SIG-M5 (cell line): ENCODE data around the gene ELOF1.
"Not testable (repeated sequence)": the region's sequence is repeated elsewhere in the genome, so short reads cannot be mapped to it uniquely, and the experiment has no call there.

Source experiments
- DNase-seq: peaks from one replicate; lab custom pipeline; 2025; lab: John Stamatoyannopoulos, UW

The ELOF1 gene

DNA sequence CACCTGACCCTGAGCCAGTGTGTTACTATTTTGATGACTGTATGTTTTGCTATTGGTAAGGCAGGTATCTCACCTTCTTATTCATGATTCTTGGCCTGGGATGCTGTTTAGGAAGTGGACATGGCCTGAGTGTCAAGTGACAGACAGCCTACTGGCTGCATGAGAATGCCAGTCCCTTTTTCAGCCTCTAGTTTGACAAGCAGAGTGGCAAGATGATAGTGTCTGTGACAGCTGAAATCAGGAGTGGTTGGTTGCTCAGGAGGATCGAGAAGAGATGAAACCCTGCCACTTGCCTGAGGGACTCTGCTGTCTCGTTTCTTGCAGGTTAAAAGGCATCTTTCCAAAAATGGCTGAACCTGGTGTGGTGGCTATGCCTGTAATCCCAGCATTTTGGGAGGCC, 7.1 kb upstream of the ELOF1 start:
- no peak for DNase-seq

GRCh38 chr19:11565649-11565980, 6.6 kb upstream of the ELOF1 start:
- DNase-seq: not testable (repeated sequence)

DNA sequence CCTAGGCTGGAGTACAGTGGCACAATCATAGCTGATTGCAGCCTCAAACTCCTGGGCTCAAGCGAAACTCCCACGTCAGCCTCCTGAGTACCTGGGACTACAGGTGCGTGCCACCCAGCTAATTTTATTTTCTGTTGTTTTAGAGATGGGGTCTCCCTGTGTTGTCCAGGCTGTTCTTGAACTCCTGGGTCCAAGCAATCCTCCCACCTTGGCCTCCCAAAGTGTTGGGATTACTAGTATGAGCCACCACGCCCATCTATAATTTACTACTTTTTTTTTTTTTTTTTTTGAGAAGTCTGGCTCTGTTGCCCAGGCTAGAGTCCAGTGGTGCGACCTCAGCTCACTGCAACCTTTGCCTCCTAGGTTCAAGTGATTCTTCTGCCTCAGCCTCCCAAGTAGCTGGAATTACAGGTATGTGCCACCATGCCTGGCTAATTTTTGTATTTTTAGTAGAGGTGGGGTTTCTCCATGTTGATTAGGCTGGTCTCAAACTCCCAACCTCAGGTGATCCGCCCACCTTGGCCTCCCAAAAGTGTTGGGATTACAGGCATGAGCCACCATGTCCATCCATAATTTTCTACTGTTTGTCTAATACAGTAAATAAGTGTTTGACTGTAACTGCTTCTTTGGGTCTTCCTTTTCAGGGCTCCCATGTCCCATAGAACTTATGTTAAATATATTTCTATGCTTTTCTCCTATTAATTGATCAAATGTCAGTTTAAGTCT, 5.2 kb upstream of the ELOF1 start:
- DNase-seq: not testable (repeated sequence)

DNA sequence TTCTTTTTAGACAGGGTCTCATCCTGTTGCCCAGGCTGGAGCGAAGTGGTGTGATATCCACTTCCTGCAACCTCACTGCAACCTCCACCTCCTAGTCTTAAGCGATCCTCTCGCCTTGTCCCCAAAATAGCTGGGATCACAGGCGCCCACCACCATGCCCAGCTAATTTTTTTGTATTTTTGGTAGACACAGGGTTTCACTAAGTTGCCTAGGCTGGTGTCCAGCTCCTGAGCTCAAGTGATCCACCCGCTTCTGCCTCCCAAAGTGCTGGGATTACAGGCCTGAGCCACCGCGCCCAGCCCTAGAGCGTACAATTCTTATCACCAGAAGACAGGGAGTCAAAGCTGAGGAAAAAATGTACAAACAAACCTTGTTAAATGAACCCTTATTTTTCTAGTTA, 4.5 kb upstream of the ELOF1 start:
- no peak for DNase-seq

DNA sequence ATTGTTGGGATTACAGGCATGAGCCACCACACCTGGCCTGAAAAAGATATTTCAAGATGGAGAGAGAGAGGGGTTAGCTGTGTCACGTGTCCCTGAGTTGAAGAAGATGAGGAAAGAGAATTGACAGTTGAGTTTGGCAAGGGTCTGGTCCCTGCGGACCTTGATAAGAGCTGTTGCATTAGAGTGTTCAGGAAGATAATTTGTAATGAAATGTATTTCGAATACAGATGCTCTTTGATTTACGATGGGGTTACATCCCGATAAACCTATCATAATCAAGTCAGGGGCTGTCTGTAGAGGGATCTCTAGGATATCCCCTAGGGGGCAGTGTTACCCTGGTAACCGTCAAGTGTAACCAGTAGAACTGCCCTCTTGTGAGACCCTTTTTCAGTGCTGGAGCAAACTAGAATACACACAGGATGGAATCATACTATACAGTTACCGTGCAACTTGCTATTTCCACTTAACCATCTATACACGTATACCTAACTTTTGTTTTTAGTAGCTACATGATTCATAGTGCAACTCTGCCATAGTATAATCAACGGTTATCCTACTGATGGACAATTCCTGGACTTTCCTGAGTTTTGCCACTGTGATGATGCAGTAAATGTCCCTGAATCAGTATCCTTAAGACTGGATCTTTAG, 1.5 kb upstream of the ELOF1 start:
- DNase-seq: no peak

DNA sequence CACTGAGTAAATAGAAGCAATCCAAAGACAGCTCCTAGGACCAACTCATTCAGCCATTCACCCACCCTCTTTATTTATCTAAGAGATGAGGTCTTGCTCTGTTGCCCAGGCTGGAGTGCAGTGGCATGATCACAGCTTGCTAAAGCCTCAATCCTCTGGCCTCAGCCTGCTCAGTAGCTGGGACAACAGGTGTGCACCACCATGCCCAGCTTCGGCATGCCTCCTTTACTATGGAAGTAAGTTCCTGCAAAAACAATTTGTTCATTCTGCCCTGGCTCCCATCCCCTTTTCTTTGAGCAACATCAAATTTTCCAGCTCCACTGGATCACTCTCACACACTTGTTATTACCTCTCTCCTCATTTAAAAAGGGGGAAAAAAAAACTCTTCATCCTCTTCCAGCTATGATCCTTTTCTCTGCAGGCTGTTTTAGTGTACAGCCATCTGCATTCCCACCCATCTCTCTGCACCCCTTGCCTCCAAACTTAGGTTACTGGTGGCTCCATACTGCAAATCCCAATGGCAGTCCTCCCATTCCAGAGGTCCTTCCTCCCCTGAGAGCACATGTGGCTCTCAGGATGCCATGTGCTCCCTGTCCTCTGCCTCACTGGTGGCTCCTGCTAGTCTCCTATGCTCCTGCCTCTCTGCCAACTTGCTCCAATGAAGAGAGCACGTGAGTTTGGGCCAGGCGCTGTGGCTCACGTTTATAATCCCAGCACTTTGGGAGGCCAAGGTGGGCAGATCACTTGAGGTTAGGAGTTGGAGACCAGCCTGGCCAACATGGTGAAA, 2.2 kb downstream of the ELOF1 start:
- no peak for DNase-seq

GRCh38 chr19:11555246-11555645, 3.8 kb downstream of the ELOF1 start:
- no peak for DNase-seq

DNA sequence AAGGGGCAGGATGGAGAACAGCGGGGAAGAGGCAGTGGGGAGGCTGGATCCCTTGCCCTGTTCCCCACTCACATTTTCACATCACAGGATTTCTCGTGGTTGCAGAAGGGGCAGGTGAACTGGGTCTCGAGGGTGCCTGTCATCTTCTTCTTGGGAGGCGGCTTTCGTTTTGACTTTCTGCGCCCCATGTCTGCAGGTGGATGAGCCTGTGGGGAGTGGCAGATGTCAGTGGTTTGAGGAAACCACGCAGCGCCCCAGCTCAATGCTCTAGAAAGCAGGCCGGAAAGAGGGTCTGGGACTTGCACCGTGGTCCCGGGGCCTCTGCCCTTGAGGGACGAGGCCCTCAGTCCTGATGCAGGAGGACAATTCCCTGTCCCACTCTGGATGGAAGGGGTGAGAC, 4.9 kb downstream of the ELOF1 start:
- no peak for DNase-seq

DNA sequence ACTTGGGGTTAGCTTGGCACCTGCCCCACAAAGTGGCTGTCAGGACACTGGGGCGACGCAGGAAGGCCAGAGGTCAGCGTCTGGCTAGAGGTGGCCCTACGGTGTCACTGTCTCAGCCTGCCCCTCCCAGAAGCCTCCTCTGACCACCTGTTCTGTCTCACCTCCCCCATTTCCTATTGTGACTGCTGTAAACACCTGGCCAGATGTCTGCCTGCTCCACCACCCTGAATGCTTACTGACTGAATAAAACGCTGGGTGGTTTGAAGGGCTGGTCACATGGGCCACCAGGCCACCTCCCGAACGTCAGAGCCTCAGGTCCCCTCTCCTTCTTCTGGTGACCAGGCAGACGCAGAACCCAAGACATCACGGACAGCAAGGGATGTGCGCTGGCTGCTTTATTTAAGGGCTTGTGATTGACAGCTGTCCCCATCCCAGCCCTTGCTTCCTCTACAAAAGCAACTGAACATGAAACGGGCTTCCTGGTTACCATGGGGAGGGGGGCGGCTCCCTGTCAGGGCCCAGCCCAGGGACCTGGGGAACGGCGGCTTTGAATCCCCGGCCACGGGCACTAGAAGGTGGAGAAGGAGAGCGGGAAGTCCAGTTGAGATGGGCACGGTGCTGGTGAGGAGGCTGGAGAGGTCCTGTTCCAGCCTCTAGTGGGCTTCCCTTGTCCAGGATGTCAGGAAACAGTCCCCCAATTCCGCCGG, 6.2 kb downstream of the ELOF1 start:
- no peak for DNase-seq

DNA sequence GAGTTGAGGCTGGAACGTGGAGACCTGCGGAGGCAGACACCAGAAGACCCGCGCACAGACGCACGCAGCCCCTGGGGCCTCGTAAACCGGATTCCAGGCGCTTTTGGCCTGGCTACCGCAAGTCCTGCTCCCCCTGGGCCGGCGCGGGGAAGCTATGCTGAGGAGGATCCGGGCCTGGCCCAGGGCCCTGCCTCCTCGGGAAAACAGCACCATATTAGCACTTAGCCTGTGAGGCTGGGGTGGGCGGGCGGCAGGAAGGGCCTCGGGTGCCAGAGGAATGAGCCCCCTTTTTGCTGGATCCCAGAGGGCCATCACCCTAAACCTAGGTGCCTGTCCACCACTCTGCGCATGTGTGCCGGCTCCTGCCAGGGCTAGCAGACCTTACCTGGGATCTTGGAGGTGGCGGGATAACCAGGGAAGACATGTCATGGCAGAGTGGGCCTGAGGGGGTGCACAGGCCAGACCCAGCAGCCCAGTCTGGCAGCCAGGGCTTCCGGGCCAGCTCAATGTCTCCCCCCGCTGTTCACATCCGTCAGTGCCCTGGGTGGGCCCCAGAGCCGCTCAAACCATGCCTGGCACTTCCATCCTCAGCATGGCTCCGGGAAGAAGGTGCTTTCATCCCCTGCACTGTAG, 7.3 kb downstream of the ELOF1 start:
- no peak for DNase-seq

GRCh38 chr19:11550265-11550664, 8.8 kb downstream of the ELOF1 start:
- no peak for DNase-seq

DNA sequence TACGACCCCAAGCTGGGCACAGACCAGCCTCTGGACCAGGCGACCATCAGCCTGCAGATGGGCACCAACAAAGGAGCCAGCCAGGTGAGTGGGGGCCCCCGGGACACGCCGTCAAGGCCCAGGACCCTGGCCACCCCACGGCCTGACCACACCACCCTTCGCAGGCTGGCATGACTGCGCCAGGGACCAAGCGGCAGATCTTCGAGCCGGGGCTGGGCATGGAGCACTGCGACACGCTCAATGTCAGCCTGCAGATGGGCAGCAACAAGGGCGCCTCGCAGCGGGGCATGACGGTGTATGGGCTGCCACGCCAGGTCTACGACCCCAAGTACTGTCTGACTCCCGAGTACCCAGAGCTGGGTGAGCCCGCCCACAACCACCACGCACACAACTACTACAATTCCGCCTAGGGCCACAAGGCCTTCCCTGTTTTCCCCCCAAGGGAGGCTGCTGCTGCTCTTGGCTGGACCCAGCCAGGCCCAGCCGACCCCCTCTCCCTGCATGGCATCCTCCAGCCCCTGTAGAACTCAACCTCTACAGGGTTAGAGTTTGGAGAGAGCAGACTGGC, 9.6 kb downstream of the ELOF1 start:
- no peak for DNase-seq

GRCh38 chr19:11547929-11548700, 10.9 kb downstream of the ELOF1 start:
- no peak for DNase-seq

DNA sequence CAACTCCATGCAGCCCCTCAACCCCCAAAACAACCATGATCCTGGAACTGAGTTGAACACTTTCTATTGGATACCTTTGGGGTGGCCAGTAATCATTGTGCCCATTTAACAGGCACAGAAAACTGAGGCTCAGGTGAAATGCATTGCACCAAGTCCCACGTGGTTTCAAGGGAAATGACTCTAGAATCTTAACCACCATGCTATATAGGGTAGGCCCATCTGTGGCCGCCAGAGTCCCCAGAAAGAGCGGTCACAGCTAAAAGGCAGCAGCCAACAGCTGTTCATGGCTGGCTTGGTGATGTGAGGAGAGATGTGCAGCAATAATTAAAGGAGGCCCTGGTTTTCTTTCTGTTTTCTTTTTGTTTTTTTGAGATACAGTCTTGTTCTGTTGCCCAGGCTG, 17.8 kb downstream of the ELOF1 start:
- DNase-seq: no peak

DNA sequence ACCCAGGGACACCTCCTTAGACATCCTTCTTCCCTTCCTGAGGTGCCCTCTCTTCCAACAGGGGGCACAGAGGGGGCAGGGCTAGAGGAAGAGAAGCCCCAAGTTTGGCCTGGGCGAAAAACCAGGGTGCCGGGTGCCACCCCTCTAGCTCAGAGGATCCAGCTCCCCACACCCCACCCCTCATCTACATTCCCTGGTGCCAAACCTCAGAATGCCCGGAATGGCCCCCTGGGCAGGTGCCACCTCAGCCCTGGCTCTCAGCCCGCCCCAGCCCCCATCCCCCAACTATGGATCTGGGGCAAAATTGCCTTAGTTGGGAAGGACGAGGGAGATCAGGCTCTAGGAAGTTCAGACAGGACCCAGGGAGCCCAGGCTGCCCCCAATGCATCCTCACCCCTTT, 18.4 kb downstream of the ELOF1 start:
- no peak for DNase-seq

DNA sequence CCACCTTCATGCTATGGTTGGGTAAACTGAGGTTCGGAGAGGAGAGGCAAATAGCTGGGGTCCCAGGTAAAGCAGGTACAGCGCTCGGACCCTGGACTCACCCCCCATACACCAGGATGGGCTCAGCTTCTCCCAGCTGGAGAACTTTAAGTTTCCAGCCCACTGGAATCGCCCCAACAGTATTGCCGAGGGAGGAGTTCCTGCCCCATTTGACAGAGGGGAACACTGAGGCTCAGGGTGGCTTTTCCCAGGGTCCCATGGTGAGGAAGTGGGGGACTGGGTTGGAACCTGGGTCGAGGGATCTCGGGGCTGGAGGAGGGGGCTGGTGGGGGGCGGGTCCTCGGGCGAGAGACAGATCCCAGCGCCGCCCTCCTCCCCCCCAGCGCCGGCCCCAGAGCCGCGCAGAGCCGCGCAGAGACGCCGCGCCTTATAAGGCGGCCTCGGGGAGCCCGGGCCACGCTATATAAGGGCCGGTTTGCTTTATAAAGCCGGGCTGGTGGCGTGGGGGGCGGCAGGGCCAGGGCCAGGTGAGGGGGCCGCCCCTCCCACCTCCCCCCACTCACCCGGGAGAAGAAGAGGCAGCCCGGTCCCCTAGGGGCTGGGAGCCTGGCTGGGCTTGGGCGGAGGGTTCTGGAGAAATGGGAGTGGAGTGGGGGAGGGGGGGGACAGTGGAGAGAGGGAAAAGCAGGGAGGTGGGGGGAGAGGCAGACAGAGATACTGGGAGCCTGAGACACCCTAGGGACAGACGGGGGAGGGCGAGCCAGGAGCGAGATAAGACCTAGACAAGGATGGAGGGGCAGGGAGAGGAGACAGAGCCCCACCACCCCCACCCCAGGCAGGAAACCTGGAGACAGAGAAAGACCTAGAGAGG, 19.3 kb downstream of the ELOF1 start:
- DNase-seq: no peak

DNA sequence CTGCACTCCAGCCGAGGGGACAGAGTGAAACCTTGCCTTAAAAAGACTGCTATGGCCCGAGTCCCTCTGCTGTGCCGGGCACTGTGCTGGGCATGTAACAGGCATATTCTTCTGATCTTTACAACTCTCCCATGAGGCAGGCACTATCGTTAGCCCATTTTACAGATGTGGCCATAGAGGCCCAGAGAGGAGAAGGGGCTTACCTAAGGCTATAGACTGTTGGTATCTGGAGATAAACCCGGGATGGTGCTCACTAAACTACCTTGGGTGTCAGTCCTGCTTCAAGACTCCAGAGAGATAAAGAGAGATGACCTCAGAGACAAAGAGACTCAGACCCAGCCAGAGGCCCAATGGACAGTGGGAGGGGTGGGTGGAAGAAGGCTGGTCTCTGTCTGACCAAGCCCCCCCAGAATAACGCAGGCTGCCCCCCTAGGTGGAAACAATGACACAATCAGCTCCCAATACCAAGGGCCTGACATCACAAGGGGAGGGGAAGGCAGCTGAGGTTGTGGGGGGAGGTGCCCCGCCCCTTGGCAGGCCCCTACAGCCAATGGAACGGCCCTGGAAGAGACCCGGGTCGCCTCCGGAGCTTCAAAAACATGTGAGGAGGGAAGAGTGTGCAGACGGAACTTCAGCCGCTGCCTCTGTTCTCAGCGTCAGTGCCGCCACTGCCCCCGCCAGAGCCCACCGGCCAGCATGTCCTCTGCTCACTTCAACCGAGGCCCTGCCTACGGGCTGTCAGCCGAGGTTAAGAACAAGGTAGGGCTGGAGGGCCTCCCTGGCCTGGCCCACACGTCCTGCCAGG, 20.6 kb downstream of the ELOF1 start, which contains the start of gene CNN1:
Gene CNN1 (plus strand): TSS at position 620 of the 805 bp plus-strand sequence. CDS start 77 bp downstream, at position 697.
- DNase-seq: no peak

DNA sequence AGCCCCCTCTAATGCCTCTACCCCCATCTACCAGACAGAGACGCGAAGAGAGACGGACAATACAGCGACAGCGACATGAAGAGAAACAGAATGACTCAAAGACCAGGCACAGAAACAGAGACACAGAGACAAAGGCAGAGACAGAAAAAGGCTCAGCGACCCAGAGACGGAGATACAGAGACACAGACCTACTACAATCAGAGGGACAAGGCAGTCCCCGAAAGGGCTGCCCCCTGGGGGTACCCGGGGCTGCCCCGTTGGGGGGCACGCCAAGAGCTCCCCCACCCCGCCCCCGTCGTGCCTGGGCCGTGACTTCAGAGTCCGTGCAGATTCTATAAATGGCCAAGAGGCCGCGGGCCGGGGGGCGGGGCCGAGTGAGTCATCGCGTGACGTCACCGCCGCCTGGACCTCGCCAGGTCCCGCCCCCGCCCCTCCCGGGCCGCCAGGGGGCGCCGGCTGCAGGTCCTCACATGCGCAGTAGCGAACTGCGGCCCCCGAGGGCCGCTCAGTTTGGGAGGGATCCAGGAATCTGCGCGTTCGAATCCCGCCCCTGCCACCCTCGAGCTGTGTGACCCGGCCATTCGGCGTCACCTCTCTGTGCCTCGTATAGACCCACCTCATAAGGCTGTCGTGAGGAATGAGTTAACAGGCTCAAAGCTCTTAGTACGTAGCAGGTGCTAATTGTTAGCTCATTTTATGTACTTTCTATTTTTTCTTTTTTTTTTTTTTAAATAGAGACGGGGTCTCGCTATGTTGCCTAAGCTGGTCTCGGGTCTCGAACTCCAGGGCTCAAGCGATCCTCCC, 23.0 kb downstream of the ELOF1 start:
- no peak for DNase-seq
